Mucosa of gallbladder (tissue), 1 donor: Measurements from ENCODE around the gene ZNF576. TPM values are rescaled to one million over a fixed set of nuclear protein-coding genes. Genes with fewer than 3 reads are reported as not detected.
"Not testable (repeated sequence)": the region's sequence is repeated elsewhere in the genome, so short reads cannot be mapped to it uniquely, and the experiment has no call there.

Experiments
- DNase-seq: peaks from one replicate; pipeline ENCODE4 v3.0.0-alpha.2; 2020; ENCODE audit warnings: low spot score
- total RNA-seq: library from RNA; stranded (reverse); gene quantifications from one replicate; pipeline ENCODE4 v1.2.1, GENCODE V29; 2021
- donor health status: DM: no; HTN: no; CAD: no.

ZNF576 gene
- total RNA-seq, 1 donor from 2014 or later = 17.9 TPM

- no peak for DNase-seq
These were observed 3.4 kb downstream of the ZNF576 start for GRCh38 chr19:43599635-43600295.

GRCh38 chr19:43600326-43600725 is 3.9 kb downstream of the ZNF576 start:
- DNase-seq = not testable (repeated sequence)

- DNase-seq = no peak
These were observed 9.6 kb downstream of the ZNF576 start for GRCh38 chr19:43605875-43606568.

GRCh38 chr19:43606569-43607229 is 10.3 kb downstream of the ZNF576 start:
- DNase-seq = no peak

GRCh38 chr19:43607238-43608205 is 11.1 kb downstream of the ZNF576 start:
- no peak for DNase-seq

- DNase-seq = no peak
These were observed 13.5 kb downstream of the ZNF576 start for GRCh38 chr19:43609872-43610271.

- no peak for DNase-seq
These were observed 14.1 kb downstream of the ZNF576 start for GRCh38 chr19:43610493-43610892.

GRCh38 chr19:43611788-43612187 is 15.4 kb downstream of the ZNF576 start, which contains the start of gene SRRM5:
TSS of gene SRRM5 (plus strand) at chr19:43612088. CDS start at chr19:43612122, 34 bp downstream.
- DNase-seq = no peak

GRCh38 chr19:43612374-43612773 is 16.0 kb downstream of the ZNF576 start:
- no peak for DNase-seq

- DNase-seq = no peak
These were observed 19.9 kb downstream of the ZNF576 start for GRCh38 chr19:43616306-43616705.

- DNase-seq = no peak
These were observed 20.6 kb downstream of the ZNF576 start for GRCh38 chr19:43616954-43617353.

- DNase-seq = no peak
These were observed 22.5 kb downstream of the ZNF576 start for GRCh38 chr19:43618921-43619261.

GRCh38 chr19:43619262-43620060 is 23.1 kb downstream of the ZNF576 start, which contains the start of gene ZNF428:
TSS of gene ZNF428 (minus strand) at chr19:43619629. CDS start at chr19:43614304, 5,325 bp downstream.
- peak; percentile 84 for DNase-seq

- no peak for DNase-seq
These were observed 23.9 kb downstream of the ZNF576 start for GRCh38 chr19:43620061-43621001.

GRCh38 chr19:43622070-43622469 is 25.7 kb downstream of the ZNF576 start:
- DNase-seq = no peak

- no peak for DNase-seq
These were observed 26.6 kb downstream of the ZNF576 start for GRCh38 chr19:43622956-43623355.

GRCh38 chr19:43623889-43624670 is 27.7 kb downstream of the ZNF576 start:
- DNase-seq = no peak

GRCh38 chr19:43624933-43625332 is 28.5 kb downstream of the ZNF576 start:
- DNase-seq = peak; percentile 26
